Hypothalamus (tissue), 51 donors: Measurements from ENCODE around the gene PLA2G2F.
A peak's percentile ranks its signal among the peaks of the same experiment; 100 is the strongest.

Experiments used
- DNase-seq, 51 donors: peaks; one replicate each; lab custom pipeline; 2025; lab: John Stamatoyannopoulos, UW

PLA2G2F gene

GRCh38 chr1:20138961-20139550 is at the start of gene PLA2G2F:
PLA2G2F (plus strand) TSS chr1:20139323; CDS start chr1:20139428, 105 bp downstream.
- no peak for DNase-seq

GRCh38 chr1:20089328-20090077 is 49.6 kb upstream of the PLA2G2F start:
- no peak for DNase-seq

GRCh38 chr1:20090119-20090518 is 49.0 kb upstream of the PLA2G2F start:
- no peak for DNase-seq

GRCh38 chr1:20090641-20091040 is 48.5 kb upstream of the PLA2G2F start:
- no peak for DNase-seq

GRCh38 chr1:20093303-20093702 is 45.8 kb upstream of the PLA2G2F start:
- DNase-seq: no peak

GRCh38 chr1:20093940-20094391 is 45.2 kb upstream of the PLA2G2F start:
- no peak for DNase-seq

GRCh38 chr1:20095564-20096434 is 43.3 kb upstream of the PLA2G2F start:
- no peak for DNase-seq

GRCh38 chr1:20096840-20097447 is 42.2 kb upstream of the PLA2G2F start:
- no peak for DNase-seq

GRCh38 chr1:20099533-20099932 is 39.6 kb upstream of the PLA2G2F start:
- DNase-seq: no peak

GRCh38 chr1:20100632-20101355 is 38.3 kb upstream of the PLA2G2F start:
- DNase-seq: peak in 18 of 51 donors; percentile 2 to 36 (median 11)

GRCh38 chr1:20102875-20103274 is 36.2 kb upstream of the PLA2G2F start:
- no peak for DNase-seq

- no peak for DNase-seq
These were observed 33.3 kb upstream of the PLA2G2F start for GRCh38 chr1:20105856-20106255.

GRCh38 chr1:20107351-20107750 is 31.8 kb upstream of the PLA2G2F start:
- DNase-seq: no peak

GRCh38 chr1:20107796-20108195 is 31.3 kb upstream of the PLA2G2F start:
- no peak for DNase-seq

- DNase-seq: no peak
These were observed 30.6 kb upstream of the PLA2G2F start for GRCh38 chr1:20108366-20109123.

- DNase-seq: no peak
These were observed 29.8 kb upstream of the PLA2G2F start for GRCh38 chr1:20109223-20109856.

GRCh38 chr1:20110679-20111078 is 28.4 kb upstream of the PLA2G2F start:
- peak in 2 of 51 donors; percentile 4 to 10 for DNase-seq

GRCh38 chr1:20111452-20111851 is 27.7 kb upstream of the PLA2G2F start:
- DNase-seq: no peak
